Central memory CD4-positive, alpha-beta T cell (primary cell): ENCODE measurements around the gene GJC1.
"Not testable (repeated sequence)": the region's sequence is repeated elsewhere in the genome, so short reads cannot be mapped to it uniquely, and the experiment has no call there.

ENCODE experiments used
- DNase-seq: peaks from one replicate; pipeline ENCODE4 v3.0.0; 2022

Gene GJC1

DNA sequence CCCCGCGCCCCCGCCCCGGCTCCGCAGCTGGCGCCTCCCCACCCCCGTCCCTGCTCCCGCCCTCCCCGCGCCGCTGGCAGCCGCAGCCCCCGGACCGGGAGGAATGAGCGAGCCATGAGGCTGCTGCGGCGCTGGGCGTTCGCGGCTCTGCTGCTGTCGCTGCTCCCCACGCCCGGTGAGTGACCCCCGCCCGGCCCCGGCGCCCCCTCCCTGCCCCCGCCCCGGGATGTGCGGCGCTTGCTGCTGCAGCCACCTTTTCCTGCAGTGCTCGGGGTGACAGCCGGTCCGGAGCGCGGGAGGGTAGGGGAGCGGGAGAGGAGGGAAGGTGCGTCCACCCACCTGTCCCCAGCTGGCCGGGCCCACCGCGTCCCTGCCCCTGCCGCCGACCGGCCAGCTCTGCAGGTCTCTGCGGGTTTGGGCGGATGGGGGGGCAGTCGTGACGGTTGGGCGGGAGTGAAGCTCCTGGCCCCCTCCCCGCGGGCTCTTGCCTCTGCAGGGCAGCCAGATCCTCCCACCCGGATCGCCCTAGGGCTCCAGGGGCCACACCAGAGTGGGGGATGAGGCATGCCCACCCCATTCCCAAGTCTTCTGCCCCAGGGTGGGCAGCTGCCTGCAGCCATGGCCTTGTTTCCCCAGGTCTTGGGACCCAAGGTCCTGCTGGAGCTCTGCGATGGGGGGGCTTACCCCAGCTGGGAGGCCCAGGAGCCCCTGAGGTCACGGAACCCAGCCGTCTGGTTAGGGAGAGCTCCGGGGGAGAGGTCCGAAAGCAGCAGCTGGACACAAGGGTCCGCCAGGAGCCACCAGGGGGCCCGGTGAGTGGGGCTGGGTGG, 70.8 kb downstream of the GJC1 start:
- DNase-seq, result no peak

DNA sequence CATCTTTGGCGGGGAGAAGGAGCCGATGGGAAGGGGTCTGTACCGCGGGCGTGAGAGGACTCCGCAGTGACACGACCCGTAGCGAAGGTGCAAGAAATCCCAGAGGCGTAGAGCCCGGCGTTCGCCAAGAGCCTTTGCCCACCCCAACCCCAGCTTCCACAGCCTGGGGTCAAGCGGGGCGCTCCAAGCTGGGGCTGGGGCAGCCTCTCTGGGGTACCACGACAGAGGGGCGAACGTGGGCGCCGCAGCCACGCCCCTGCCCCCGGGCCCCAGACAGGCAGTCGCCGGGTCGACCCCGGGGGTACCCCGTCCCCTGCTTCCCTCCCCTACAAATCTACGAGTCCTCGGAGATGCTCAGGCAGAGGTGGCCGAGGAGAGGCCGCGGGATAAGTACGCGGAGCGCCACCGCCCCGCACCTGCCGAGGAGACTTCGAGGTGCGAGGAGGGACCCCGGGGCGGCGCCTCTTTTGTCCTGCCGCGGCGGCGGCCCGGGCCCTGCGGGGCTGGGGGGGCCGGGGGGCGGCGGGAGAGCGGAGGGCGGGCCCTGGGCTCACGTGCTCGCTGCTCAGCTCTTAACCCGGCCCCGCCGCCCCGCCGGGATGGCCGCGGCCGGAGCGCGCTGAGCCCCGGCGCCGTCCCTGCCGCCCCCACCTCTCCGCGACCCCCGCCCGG, 71.5 kb downstream of the GJC1 start, which contains the start of gene ADAM11:
ADAM11 (plus strand) TSS at position 575 of the 672 bp plus-strand sequence. CDS start 212 bp downstream, outside the sequence.
- DNase-seq, result no peak

- DNase-seq, result no peak
Observed at GRCh38 chr17:44757918-44758413, 72.1 kb downstream of the GJC1 start.

GRCh38 chr17:44757045-44757917, 72.8 kb downstream of the GJC1 start:
- no peak for DNase-seq

GRCh38 chr17:44755180-44755579, 74.9 kb downstream of the GJC1 start:
- DNase-seq, result not testable (repeated sequence)

- no peak for DNase-seq
Observed at GRCh38 chr17:44754276-44754675, 75.8 kb downstream of the GJC1 start.

GRCh38 chr17:44752953-44753861, 76.9 kb downstream of the GJC1 start:
- DNase-seq, result no peak

- no peak for DNase-seq
Observed at GRCh38 chr17:44751806-44752205, 78.3 kb downstream of the GJC1 start.

DNA sequence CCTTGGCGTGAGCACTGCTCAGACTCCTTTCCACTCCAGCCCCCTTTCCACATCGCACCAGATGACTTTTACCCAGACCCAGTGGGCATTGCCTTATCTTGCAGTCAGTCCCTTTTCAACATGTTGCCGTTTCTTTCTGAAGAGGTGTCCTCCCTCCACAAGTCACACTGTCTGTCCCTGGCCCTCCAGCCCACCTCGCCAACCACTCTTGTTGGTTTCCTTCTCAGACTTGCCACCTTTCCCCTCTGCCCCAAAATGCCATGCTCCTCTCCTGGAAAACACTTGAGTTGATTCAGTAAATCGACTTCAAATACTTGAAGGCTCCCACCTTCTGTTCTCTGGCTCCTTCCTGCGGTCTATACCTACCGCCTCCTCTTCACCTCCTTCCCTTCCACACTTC, 78.8 kb downstream of the GJC1 start:
- DNase-seq, result no peak

GRCh38 chr17:44749980-44750318, 80.1 kb downstream of the GJC1 start:
- no peak for DNase-seq

- DNase-seq, result no peak
Observed at GRCh38 chr17:44749076-44749979, 80.8 kb downstream of the GJC1 start.
